GM11168 (cell line): ENCODE measurements around the gene VCAN.

ENCODE experiments used
- in situ Hi-C: fragments of 300-500 bp; cut with MboI; formaldehyde crosslinking; loops from one replicate; pipeline ENCODE4 v1.12.0; 2022; ENCODE audit warnings: low sequenced_read_pairs; ENCODE audit not compliant: unreplicated experiment

VCAN gene

DNA sequence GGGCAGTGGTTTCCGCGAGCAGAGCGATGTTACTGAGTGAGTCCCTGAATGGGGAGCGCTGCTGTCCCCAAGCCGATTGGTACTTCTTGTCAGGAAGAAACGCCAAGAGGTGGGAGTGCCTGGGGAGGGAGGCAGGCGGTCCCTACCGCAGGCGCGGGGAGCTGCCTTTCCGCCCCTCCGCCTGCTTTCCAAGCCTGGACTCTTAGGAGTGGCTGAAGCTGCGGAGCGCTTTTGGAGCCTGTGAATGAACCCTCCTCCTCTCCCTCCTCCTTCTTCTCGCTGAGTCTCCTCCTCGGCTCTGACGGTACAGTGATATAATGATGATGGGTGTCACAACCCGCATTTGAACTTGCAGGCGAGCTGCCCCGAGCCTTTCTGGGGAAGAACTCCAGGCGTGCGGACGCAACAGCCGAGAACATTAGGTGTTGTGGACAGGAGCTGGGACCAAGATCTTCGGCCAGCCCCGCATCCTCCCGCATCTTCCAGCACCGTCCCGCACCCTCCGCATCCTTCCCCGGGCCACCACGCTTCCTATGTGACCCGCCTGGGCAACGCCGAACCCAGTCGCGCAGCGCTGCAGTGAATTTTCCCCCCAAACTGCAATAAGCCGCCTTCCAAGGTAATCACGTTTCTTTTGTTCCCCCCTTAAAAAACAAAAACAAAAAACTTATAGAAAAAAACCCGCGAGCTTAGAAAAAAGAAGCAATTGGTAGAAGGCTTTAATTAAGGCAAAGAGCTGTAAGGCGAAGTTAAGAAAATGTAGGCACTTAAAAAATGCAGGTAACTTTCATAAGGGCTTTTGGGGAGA lies at the start of gene VCAN:
VCAN (plus strand) TSS at position 340 of the 808 bp plus-strand sequence. CDS start 11,775 bp downstream, outside the sequence.
- in situ Hi-C loops: no loop called here

DNA sequence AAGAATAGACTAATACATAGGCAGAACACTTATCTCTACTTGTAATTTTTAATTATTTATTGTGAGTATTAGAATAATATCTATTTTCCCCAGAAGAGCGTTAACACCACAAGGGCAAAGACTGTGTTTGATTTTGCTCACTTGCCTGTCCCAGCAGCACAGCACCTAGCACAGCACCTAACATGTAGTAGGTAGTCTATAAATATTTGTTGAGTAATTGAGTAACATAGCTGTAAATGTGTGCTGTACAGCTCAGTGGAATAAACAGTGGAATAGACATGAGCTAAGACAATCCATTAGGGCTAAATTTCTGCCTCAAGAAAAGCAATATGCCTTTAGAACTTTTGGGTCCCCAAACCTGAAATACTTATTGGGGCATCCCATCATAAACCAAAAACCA lies 49.3 kb upstream of the VCAN start:
- in situ Hi-C loops: no loop called here

DNA sequence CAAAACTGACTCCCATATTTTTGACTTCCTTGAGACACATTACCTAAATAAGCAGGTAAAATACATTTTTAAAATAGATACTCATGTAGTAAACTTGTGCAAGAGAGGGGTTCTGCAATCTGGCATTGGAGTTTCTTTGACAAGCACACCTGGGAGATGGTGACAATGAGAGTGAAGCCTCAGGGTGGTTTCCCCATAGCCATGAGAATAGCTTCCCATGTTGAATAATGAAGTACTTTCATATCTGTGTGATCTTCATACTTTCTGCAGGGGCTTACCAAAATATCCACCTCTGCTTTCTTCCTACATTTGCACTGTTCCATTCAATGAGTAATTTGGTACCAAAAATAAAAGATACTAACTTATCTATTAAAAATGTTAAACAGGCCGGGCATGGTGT lies 44.7 kb upstream of the VCAN start:
- in situ Hi-C loops: loop anchor here (25.0 kb wide), 2 partner anchors 790 to 1065 kb away; no protein-coding TSS in a partner anchor

DNA sequence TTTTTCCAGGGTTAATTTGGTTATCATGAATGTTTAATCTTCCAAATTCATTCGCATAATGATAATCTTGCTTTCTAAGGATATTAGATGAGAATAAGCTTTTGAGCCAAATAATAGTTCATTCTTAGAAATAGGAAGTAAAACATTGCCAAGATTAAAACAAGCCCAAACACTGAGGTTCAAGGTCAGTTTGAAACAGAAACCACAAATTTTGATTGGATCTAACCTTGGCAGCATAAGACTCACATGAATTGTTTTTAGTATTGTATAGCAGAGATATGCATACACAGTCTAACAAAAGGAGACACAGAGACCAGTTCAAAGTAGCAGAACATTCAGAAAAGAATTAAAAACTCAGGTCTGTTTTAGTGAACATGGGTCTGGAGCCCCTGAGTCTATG lies 43.4 kb upstream of the VCAN start:
- in situ Hi-C loops: loop anchor here (25.0 kb wide), 2 partner anchors 791 to 1066 kb away; no protein-coding TSS in a partner anchor

DNA sequence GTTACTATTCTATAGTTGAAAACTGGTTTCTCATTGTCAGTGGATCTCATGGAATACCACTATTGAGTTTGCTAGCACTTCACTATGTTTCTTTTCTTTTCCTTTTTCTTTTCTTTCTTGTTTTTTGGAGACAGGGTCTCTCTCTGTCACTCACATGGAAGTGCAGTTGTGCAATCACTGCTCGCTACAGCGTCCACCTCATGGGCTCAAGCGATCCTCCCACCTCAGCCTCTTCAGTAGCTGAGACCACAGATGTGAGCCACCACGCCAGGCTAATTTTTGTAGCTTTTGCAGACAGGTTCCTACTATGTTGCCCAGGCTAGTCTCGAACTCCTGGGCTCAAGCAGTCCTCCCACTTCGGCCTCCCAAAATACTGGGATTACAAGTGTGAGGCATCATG lies 42.7 kb upstream of the VCAN start:
- in situ Hi-C loops: loop anchor here (25.0 kb wide), 2 partner anchors 792 to 1067 kb away; no protein-coding TSS in a partner anchor

DNA sequence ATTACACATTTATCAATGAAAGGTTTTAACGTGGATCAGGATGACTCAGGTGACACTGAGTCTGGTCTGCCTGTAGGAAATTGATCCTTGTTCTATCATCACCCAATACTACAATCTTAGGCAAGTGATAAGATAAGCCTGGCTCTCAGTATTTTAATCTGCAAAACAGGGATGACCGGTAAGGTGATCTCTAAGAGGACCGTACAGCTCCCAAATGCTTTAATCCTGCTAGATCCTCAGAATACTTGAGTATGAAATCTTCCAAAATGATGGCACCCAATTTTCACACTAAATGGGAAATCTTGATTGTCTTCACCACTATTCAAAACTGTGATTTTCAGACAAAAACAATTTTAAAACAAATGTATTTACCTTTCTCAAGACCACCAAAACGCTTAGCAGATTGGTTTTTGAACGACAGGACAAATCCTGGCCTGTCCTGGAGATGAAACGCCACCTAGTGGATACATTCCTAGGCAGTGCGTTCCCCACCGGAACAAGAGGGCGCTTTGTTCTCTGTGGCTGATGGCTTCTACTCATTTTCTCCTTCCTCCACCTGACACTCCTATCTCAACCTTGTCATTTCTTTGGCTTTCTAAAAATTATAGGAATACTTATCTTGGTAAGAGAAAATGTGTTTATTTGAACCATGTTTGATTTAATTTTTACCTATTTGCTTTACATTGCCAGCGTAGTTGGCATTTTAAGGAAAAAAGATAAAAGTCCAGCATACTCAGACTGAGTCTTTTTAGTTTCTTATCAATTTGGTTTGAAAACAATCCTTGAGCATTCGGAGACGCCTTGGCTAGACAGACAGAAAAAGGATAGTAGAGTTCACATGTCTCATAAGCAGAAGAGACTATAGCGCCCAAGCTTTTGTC lies 41.2 kb upstream of the VCAN start:
- in situ Hi-C loops: loop anchor here (25.0 kb wide), 2 partner anchors 793 to 1068 kb away; no protein-coding TSS in a partner anchor

DNA sequence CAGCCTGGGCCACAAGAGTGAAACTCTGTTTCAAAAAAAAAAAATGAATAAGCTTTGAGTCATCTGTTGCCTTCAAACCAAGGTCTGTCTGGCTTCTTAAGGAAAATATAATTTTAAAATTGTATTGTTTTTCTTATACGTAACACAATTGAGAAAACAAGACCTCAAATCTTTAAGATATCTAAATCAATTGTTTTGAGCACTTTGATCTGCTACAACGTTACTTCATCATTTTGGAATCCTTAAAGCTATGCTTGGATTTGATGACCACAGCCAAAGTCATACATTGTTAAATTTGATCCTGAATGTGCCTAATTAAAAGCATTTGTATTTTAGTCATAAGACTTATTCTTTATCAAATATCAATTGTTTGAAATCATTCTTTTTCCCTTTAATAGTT lies 37.7 kb upstream of the VCAN start:
- in situ Hi-C loops: loop anchor here (25.0 kb wide), 2 partner anchors 797 to 1072 kb away; no protein-coding TSS in a partner anchor

DNA sequence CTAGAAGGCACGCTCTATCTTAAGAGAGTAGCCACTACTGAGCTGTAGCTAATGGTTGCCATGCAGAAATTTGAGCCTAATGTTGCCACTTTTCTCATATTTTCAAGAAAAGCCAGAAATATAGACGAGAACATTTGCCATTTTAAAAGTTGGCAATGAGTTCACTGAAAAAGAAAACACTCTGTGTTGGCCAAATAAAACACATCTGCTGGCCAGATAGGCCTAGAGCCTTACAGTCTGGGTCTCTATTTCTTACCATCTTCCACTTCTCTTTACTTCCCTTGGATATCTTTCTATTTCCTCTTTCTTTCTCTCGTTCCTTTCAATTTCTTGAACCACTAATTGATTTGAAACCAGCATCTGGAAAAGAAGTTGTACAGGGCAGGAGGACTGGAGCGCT lies 36.6 kb upstream of the VCAN start:
- in situ Hi-C loops: loop anchor here (25.0 kb wide), 2 partner anchors 798 to 1073 kb away; no protein-coding TSS in a partner anchor

DNA sequence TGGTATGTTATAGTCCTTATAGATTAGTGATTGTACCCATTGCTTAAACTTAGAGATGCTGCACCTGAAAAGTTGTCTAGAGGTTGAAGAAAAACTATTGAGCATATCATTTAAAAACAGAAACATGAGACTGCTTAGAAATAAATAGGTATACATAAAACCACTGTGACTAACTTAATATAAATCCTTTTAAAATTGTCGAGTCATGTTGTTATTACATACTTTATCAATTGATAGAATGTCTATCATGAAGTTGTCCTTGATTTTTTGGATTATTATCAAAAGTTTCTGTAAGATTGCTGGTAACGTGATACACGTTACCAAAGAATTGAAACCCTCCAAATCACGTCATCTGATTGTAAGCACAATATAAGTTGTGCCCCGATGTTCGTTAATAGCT lies 35.3 kb upstream of the VCAN start:
- in situ Hi-C loops: loop anchor here (25.0 kb wide), 2 partner anchors 799 to 1074 kb away; no protein-coding TSS in a partner anchor

DNA sequence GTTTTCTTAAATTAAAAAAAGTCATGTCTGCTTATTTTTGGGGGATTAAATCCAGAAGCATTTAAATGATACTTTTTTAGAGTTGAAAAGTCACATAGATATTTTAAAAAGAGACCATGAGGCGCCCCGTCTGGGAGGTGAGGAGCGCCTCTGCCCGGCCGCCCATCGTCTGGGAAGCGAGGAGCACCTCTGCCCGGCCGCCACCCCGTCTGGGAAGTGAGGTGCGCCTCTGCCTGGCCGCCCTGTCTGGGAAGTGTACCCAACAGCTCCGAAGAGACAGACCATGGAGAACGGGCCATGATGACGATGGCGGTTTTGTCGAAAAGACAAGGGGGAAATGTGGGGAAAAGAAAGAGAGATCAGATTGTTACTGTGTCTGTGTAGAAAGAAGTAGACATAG lies 33.8 kb upstream of the VCAN start:
- in situ Hi-C loops: loop anchor here (25.0 kb wide), 2 partner anchors 800 to 1075 kb away; no protein-coding TSS in a partner anchor

DNA sequence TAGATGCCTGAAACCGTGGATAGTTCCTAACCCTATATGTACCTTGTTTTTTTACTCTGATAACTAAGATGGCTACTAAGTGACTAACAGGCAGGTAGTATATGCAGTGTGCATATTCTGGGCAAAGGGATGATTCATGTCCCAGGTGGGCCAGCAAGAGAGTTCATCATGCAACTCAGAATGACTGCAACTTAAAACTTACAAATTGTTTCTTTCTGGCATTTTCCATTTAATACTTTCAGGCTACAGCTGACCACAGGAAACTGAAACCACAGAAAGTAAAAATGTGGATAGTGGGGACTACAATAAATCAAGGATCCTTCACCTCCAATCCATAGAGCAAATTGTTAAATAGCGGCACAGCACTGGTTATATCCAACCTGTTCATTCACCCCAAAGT lies 30.7 kb upstream of the VCAN start:
- in situ Hi-C loops: loop anchor here (25.0 kb wide), 2 partner anchors 804 to 1079 kb away; no protein-coding TSS in a partner anchor

DNA sequence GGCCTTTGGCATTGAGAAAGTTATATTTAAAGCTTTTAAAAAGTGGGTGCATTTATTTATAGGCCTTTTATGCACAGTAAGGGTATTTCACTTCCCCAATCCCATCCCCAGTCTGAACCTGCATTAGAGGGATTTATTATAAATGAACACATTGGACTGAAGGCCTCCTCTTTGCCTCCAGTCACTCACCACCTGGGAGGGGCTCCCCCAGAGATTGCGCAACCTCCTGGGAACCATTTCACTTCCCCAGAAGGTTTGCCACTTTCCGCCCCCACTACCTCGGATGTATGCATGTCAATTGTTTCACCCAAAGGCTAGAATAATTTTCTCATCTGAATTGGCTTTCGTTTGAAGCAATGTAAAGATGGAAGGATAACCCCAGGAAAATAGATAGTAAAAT lies 29.8 kb upstream of the VCAN start:
- in situ Hi-C loops: loop anchor here (25.0 kb wide), 2 partner anchors 804 to 1079 kb away; no protein-coding TSS in a partner anchor

DNA sequence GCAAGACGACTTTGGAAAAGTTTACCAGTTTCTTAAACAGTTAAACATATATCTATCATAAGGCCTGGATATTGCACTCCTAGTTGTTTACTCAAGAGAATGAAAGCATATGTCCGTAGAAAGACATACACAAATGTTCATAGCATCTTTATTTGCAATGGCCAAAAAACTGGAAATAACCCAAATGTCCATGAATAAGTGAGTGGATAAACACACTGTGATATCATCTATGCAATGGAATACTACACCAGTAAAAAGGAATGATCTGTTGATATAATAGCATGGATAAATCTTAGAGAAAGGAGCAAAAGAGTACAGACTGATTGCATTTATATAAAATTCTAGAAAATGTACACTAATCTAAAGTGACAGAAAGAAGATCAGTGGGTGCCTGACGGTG lies 28.0 kb upstream of the VCAN start:
- in situ Hi-C loops: loop anchor here (25.0 kb wide), 2 partner anchors 806 to 1081 kb away; no protein-coding TSS in a partner anchor

DNA sequence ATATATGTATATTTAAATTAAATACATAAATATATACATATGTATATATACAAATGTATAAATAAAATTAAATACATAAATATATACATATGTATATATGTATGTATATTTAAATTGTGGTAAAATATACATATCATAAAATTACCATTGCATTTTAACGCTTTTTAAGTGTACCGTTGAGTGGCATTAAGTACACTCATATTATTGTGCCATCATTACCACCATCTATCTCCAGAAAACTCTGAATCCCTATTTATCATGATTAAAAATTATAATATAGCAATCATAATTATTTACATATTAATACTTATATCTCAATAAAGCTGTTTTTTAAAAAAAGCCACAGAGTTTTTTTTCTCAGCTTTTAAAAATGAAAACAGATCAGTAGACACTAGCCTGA lies 27.1 kb upstream of the VCAN start:
- in situ Hi-C loops: loop anchor here (25.0 kb wide), 2 partner anchors 807 to 1082 kb away; no protein-coding TSS in a partner anchor

DNA sequence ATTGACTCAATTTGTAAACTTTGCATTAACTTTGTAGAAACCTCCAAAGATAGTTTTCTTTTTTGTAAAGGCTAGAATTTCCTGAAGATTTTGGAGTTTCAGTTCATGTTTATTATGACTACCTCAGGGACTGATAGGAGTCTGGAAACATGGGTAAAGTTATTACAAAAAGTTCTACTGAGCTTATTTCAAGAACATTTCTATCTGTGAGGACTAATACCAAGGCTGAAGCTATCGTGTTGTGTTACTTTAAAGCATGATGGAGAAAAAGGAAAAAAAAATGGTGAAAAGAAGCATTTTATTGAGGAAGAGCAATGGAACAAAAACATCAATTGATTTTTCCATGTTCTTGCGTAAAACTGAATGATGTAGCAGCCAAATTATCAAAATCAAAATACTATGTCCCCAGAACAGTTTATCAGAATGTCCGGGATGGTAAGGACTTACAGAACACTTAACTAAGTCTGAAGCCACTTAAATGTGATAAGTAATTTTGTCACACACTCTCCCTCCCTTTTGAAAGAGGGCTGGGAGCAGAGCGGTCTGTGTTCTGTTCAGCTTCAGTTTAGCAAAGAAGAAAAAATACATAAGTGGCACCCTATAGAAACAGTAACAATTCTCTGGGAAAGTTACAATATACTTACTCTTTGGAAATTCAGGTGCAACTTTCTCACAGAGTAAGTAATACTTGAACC lies 25.1 kb upstream of the VCAN start:
- in situ Hi-C loops: loop anchor here (25.0 kb wide), 2 partner anchors 809 to 1084 kb away; no protein-coding TSS in a partner anchor

DNA sequence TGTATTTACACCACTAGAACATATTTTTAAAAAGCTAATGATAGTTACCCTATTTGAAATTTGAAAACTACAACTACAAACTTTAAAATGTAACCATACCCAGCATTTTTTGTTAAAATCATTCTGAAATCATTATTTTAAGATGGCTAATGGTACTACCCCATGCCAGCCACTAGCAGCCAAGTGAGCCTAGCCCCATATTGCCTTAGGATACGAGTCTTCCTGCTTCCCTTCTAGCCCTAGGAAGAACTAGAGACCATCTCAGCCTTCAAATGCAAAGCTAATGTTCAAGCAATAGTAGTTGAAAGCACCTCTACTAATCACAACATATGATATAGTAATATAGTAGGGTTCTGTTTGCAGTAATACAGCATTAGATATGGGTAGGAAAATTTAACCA lies 24.0 kb upstream of the VCAN start:
- in situ Hi-C loops: loop anchor here (25.0 kb wide), 2 partner anchors 810 to 1085 kb away; no protein-coding TSS in a partner anchor

DNA sequence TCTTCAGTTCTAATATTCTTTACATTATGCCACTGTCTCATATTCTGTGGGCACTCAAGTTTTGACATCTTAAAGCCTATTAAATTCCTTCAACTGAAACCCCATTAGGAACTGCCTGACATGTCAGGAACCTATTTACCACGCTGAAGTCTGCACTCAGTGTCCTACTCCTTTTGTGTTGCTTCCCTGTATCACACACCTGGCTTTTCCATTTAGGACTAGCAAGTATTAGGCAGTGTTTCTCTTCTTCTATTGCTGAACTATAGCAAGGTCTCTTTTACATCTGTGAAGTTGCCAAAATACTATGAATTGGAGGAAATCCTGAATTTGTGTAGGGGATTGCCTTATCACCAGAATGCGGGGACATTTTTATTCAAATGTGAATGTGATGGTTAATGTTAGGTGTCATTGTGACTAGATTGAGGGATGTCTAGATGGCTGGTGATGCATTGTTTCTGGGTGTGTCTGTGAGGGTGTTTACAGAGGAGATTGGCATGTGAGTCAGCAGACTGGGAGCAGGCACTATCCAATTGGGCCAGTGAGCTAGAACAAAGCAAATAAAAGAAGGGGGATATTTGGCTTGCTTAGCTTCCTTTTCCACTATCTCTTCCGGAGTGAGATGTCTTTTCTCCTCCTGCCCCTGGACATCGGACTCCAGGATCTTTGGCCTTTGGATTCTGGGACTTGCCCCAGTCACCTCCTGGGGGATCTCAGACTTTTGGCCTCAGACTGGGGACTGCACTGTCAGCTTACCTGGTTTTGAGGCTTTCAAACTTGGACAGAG lies 21.2 kb upstream of the VCAN start:
- in situ Hi-C loops: no loop called here

DNA sequence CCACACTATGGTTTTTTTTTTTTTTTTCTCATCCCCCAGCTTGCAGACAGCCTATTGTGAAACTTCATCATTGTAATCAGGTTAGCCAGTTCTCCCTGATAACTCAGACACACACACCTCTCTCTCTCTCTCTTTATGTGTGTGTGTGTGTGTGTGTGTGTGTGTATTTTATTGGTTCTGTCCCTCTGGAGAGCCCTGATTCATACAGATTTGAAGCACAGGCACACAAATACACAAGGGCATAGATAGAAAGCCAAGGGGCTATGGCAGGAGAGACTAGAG lies 20.6 kb upstream of the VCAN start:
- in situ Hi-C loops: no loop called here

DNA sequence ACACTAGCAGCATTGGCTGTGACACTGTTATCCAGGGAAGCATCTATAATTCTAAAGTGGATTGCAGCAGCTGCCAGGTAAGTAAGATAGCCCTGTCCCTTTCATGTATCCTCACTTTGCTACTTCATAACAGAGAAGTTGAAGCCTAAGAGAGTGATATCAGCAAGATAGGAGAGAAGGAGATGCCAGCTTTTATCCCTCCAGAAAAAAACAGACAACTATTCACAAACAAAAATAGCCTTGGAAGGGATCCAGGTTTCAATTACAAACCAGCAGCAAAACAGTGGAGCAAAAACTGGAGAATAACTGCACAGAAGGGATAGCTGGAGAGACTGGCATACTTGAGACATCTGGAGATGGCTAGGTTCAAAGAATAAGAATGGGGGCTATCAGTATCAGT lies 19.6 kb upstream of the VCAN start:
- in situ Hi-C loops: no loop called here
